ENCODE measurements around the gene TIMM44.
"Not testable (repeated sequence)": the region's sequence is repeated elsewhere in the genome, so short reads cannot be mapped to it uniquely, and the experiment has no call there.

TIMM44 gene

DNA sequence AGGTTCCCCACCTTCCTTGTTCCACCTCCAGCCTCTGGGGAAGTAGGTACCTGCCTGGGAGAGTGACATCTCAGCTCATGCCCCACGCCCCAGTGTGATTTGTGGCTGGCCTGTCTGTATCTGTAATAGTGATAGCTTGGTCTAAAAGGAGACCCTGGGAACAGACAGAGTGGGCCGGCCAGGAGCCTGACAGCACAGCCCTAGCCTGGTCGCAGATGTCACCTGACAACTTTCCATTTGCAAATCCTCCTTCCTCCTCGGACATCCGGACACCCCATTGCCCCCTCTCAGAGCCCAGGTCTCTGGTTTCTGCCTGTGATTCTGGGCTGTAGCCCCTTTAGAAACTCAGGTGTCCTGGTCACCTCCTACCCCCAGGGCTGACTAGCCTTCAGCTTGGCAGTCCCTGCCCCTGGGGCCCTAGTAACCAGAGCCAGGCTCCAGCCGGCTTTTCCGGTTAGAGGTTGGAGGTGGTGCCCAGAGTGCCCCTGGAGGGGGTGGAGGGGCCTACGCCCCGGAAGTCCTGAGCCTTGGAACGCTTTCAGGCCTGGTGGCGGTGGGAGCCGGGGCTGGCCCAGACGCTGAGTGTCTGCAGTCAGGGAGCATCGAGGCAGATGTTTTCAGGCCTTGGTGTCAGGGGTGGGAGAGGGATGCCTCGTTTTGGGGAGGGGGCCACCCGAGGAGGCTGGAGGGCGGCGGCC is 48.7 kb downstream of the TIMM44 start:
- DNase-seq: no peak

DNA sequence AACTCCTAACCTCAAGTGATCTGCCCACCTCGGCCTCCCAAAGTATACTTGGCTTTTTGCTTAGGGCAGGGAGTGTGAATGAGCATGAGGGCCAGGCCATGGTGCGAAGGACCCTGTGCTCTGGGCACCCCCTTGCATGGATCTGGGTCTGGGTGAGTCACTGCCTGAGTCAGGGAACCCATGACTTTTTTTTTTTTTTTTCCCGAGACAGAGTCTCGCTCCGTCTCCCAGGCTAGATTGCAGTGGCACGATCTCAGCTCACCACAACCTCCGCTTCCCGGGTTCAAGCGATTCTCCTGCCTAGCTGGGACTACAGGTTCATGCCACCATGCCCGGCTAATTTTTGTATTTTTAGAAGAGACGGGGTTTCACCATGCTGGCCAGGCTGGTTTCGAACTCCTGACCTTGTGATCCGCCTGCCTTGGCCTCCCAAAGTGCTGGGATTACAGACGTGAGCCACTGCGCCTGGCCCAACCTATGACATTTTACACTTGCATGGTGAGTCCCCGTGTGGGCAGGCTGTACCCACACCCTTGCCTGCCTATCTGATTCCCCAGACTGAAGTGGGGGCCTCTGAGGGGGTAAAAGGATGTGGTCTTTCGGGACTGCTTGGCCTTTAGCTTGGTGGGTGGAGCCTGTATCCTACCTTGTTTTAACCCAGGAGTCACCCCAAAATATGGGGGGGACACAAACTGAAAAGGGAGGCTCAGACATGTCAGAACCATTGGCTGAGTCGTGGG is 49.9 kb downstream of the TIMM44 start:
- not testable (repeated sequence) for DNase-seq

DNA sequence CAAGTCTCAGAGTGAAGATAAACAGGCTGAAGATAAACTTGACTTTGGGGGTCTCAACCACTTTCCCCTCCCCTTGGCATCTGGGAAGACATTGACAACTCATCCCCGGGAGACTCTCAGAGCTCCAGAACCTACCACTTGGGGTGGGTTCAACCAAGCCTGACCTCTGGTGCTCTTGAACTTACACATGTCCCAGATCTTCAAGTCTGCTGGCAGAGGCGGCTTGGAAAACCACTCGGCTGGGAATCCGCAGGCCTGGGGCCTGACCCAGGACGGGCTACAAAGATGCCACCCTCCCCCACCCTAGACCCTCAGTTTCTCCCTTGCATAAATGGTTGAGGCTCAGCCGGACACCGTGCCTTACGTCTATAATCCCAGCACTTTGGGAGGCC is 54.6 kb downstream of the TIMM44 start:
- no peak for DNase-seq

DNA sequence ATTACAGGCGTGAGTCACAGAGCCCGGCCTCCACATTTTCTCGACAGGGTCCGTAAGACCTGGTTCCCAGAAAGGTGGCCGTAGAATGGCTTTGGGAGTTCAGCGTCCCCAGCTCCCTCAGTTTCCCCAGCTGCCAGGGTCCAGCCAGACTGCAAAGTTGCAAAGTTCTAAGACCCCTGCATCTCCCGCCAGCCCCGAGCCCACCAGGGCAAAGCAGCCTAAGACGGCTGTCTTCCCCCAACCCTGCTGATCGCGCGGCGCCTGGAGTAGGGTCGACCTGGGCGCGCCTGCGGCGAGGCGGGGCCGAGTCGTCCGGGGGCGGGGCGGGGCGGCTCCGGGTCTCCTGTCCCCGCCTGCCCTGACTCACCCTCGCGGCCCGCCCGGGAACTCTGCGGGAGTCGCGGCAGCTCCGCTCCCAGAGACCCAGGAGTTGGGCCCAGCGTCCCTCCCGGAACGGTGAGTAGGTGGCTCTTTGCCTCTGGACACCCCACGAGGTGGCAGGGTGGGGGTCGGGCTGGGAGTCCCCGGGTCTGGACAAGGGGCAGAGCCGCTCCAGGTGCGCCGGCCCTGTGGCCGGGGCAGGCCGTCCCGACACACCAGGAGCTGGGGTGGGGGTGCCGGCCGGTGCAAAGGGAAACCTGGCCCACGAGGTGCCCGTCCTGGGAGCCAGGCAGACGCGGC is 55.2 kb downstream of the TIMM44 start, which contains the start of gene LRRC8E:
TSS of gene LRRC8E (plus strand) at position 366 of the 681 bp plus-strand sequence. CDS start 7,094 bp downstream, outside the sequence.
- peak; percentile 16 for DNase-seq

DNA sequence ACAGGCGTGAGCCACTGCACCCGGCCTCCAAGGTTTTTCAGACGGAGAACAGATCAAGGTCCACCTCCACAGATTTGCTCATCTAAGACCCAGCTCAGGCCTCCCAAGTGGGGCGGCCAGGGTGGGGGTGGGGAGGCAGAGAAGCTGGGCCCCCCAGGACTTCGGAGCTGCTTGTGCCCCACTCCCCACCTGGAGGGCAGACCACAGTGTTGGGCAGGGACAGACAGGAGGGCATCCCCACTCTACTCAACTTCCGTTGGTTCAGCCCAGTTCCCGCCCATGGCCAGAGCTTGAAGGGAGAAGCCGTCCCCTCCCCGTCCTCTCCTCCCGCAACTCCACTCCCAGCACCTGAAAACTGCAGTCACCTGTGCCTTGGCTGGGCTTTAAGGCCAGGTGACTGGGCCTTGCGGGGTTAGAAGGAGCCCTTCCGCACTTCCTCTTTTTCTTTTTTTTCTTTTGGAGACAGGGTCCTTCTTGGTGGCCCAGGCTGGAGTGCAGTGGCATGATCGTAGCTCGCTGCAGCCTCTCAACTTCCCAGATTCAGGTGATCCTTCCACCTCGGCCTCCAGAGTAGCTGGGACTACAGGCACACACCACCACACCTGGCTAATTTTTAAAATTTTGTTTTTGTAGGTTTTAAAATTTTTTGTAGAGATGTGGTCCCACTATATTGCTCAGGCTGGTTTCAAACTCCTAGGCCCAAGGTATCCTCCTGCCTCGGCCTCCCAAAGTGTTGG is 55.9 kb downstream of the TIMM44 start:
- no peak for DNase-seq

DNA sequence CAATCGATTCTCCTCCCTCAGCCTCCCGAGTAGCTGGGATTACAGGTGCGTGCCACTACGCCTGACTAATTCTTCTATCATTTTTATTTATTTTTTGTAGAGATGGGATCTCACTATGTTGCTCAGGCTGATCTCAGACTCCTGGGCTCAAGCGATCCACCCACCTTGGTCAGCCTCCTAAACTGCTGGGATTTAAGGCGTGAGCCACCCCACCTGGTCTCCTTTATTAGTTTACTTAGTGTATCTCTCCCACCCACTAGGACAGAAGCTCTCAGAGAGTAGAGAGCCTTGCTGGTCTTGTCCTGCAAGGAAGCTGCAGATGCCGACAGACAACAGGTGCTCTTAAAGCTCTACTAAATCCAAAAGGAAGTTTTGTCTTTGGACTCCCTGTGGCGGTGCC is 57.6 kb downstream of the TIMM44 start:
- DNase-seq: no peak

DNA sequence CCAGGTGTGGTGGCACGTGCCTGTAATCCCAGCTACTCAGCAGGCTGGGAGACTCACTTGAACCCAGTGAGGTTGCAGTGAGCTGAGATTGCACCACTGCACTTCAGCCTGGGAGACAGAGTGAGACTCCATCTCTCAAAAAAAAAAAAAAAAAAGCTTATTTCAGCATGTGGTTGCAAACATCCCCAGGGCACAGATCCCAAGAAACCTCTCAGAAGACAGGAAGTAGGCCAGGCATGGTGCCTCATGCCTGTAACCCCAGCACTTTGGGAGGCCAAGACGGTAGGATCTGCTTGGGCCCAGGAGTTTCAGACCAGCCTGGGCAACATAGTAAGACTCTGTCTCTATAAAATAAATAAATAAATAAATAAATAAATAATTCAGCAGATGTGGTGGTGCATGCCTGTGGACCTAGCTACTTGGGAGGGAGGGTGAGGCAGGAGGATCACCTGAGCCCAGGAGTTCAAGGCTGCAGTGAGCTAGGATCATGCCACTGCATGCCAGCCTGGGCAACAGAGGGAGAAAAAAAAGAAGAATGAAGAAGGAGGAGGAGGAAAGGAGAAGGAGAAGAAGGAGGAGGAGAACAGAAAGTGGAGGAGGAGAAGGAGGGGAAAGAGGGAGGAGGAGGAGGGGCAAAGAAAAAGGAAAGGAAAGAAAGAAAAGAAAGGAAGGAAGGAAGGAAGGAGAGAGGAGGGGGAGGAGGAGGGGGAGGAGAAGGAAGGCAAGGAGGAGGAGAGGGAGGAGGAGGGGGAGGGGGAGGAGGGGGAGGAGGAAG is 59.5 kb downstream of the TIMM44 start:
- no peak for DNase-seq

DNA sequence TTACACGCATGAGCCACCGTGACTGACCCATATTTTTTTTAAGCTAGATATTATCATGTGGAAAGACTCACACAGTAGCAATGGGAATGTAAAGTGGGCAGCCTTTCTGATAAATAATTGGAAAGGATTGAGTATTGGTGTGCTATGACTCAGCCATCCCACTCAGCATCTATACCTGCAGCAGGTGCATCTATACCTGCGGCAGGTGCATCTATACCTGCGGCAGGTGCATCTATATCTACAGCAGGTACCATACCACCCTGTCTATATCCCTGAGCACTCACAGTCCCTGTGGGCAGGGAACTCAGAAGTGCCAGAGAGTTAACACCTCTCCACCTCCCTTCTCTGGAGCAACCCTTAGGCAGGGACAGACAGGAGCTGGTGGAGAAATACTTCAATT is 60.4 kb downstream of the TIMM44 start:
- DNase-seq: no peak

DNA sequence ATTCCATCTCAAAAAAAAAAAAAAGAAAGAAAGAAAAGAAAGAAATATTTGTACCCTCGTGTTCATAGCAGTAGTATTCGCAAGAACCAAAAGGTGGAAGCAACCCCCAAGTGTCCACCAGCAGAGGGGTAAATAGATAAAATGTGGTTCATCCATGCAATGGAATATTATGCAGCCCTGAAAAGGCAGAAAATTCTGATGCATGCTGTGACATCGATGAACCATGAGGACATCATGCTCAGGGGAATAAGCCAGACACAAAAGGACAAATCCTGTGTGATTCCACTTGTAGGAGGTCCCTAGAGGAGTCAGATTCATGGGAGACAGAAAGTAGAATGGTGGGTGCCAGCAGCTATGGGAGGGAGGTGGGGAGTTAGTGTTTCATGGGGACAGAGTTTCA is 61.6 kb downstream of the TIMM44 start:
- DNase-seq: no peak

DNA sequence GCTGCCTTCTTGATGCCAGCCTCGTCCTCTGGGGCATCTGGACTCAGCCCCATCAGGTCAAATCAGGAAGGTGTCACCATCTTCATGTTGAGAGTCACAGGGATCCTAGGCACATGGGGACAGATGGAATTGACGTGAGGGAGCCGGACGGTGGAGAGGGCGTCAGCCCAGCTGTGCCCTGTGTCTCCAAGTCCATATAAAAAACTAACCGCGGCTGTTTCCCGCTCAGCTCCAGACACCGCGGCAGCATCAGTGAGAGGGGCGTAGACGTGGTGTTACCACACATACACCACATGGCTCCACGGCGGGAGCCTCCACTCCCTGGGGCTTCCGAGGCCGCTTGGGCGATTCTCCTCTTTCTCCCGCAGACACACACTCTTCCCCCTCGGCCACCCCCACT is 63.6 kb downstream of the TIMM44 start:
- DNase-seq: no peak

DNA sequence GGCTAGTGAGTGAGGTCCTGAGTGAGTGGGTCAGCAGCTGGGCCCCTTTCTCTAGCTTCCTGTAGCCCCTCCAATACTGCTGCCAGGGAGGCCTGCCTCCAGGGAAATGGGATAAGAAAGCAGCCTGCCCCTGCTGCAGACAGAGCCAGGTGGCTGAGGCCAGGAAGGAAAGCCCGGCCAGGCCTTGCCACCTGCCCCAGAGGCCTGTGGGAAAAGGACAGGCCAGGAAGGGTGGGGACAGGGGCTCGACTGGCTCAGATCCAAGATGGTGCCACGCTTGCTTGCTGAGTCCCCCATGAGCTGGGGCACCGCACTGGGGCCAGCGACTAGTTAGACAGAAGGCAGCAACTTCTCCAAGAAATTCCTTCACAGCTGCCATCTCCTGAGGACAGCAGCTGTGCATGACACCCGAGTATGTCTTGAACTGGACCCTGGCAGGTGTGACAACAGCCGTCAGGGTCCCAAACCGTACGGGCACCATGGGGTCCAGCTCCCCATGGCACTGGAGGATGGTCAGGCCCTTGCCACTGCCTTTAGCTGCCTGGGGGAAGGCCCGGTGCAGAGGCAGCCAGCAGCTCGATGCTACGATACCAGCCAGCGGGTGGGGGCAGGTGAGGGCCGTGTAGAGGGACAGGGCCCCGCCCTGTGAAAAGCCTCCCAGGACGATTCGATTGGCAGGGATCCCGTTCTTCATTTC is 64.2 kb downstream of the TIMM44 start:
- DNase-seq: no peak

DNA sequence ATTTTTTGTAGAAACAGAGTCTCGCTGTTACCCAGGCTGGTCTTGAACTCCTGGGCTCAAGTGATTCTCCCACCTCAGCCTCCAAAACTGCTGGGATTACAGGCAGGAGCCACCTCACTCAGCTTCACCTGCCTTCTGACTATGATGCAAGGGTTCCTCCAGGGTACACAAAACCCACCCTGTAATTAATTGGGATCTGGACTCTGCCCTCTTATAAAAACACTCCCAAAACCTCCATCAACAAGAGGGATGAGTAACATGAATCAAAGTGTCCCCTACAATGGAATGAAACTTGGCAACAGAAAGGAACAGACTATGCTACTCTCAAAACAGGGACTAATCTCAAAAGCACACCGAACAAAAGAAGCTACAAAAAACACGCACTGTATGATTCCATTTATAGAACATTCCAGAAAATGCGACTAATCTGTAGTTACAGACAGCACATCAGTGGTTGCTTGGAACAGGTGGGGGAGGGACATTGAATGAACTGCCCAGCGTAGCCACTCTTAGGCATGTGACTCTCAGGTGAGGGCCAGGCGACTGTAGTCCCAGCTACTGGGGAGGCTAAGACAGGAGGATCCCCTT is 66.1 kb downstream of the TIMM44 start:
- no peak for DNase-seq
